ENCODE results near the gene SYCP3. TPM values are rescaled to one million over a fixed set of nuclear protein-coding genes. Genes with fewer than 3 reads are reported as not detected.
"Not testable (repeated sequence)": the region's sequence is repeated elsewhere in the genome, so short reads cannot be mapped to it uniquely, and the experiment has no call there.

The SYCP3 gene
- total RNA-seq, 6 experiments from 2014 or later = not detected

- H3K27ac Mint-ChIP-seq = no peak overlapping the region
- no peak for TF ChIP-seq CTCF (IDR thresholded peaks at IDR 0.05)
These were observed 4.6 kb upstream of the SYCP3 start for GRCh38 chr12:101743724-101744472.

GRCh38 chr12:101743242-101743641 lies 4.0 kb upstream of the SYCP3 start:
- Mint-ChIP-seq H3K27ac (no peak overlapping the region), H3K4me1 (ENCODE audit: low read depth) (no peaks in the 10 kb centered on the region), H3K4me3 (no peak overlapping the region), H3K27me3 (ENCODE audit: insufficient read depth) (no peaks in the 10 kb centered on the region; the same call in none of the 2 replicates), H3K36me3 (ENCODE audit: low read depth) (peaks cover 6% of the 10 kb centered on the region), H3K9me3 (no peaks in the 10 kb centered on the region)
- no peak for TF ChIP-seq CTCF (IDR thresholded peaks at IDR 0.05)
- DNase-seq = no peak

More at GRCh38 chr12:101743724-101744472, 4.6 kb upstream of the SYCP3 start:
- peaks cover under 1% of the 10 kb centered on the region; the same call in 1 of the 2 replicates for H3K36me3 Mint-ChIP-seq (ENCODE audit: low read depth)
- no peaks in the 10 kb centered on the region for H3K4me1 Mint-ChIP-seq (ENCODE audit: low read depth)
- no peaks in the 10 kb centered on the region for H3K9me3 Mint-ChIP-seq
- no peak for DNase-seq
- no peaks in the 10 kb centered on the region; the same call in none of the 2 replicates for H3K27me3 Mint-ChIP-seq (ENCODE audit: insufficient read depth)
- no peak overlapping the region for H3K4me3 Mint-ChIP-seq

DNA sequence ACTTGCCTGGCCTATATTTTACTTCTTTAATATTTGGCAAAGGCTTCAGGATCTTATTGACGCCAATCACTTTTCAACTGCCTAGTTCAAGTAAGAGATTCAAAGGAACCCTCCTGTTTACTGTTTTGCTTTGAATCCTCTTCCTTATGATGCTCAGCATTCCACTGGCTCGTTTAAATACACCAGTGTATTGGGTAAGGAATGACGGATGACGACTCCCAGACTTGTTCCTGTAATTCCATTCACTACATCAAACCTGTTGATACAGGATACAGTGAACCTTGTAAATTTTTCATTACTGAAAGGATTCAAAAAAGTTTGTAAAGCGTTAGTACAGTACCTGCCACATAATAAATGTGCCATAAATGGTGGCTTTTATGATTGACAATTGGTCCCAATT lies 1.7 kb upstream of the SYCP3 start:
- H3K9me3 Mint-ChIP-seq = no peaks in the 10 kb centered on the region
- H3K27ac Mint-ChIP-seq = no peak overlapping the region
- H3K4me3 Mint-ChIP-seq = no peak overlapping the region
- DNase-seq = no peak
- no peak for TF ChIP-seq CTCF (IDR thresholded peaks at IDR 0.05)
- peaks cover 6% of the 10 kb centered on the region for H3K36me3 Mint-ChIP-seq (ENCODE audit: low read depth)
- no peaks in the 10 kb centered on the region for H3K4me1 Mint-ChIP-seq (ENCODE audit: low read depth)
- no peaks in the 10 kb centered on the region; the same call in 1 of the 2 replicates for H3K27me3 Mint-ChIP-seq (ENCODE audit: insufficient read depth)

DNA sequence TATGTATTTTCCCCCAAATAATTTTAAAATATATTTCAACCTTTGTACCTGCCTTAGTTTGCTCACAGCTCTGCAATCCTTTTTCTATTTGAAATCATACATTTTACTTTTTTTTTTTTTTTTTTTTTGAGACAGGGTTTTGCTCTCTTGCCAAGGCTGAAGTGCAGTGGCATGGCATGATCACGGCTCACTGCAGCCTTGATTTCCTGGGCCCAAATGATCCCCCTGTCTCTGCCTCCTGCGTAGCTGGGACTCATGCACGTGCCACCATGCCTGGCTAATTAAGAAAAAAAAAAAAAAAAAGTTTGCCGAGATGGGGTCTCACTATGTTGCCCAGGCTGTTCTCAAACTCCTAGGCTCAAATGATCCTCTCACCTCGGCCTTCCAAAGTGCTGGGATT lies 1.3 kb upstream of the SYCP3 start:
- peaks cover 6% of the 10 kb centered on the region for H3K36me3 Mint-ChIP-seq (ENCODE audit: low read depth)
- H3K4me3 Mint-ChIP-seq = no peak overlapping the region
- TF ChIP-seq CTCF (IDR thresholded peaks at IDR 0.05) = no peak
- DNase-seq = no peak
- H3K27ac Mint-ChIP-seq = no peak overlapping the region
- H3K27me3 Mint-ChIP-seq (ENCODE audit: insufficient read depth) = no peaks in the 10 kb centered on the region; the same call in 1 of the 2 replicates
- no peaks in the 10 kb centered on the region for H3K4me1 Mint-ChIP-seq (ENCODE audit: low read depth)
- H3K9me3 Mint-ChIP-seq = no peaks in the 10 kb centered on the region

- DNase-seq = no peak
- H3K4me3 Mint-ChIP-seq = no peak overlapping the region
- no peak overlapping the region for H3K27ac Mint-ChIP-seq
- no peaks in the 10 kb centered on the region for H3K4me1 Mint-ChIP-seq (ENCODE audit: low read depth)
- peaks cover 11% of the 10 kb centered on the region for H3K36me3 Mint-ChIP-seq (ENCODE audit: low read depth)
- H3K9me3 Mint-ChIP-seq = no peaks in the 10 kb centered on the region
- no peak for TF ChIP-seq CTCF (IDR thresholded peaks at IDR 0.05)
- no peaks in the 10 kb centered on the region; the same call in 1 of the 2 replicates for H3K27me3 Mint-ChIP-seq (ENCODE audit: insufficient read depth)
These were observed 1.8 kb downstream of the SYCP3 start for GRCh38 chr12:101737476-101737875.

- not testable (repeated sequence) for H3K27me3 Mint-ChIP-seq (ENCODE audit: insufficient read depth); DNase-seq; H3K4me1 Mint-ChIP-seq (ENCODE audit: low read depth); H3K9me3 Mint-ChIP-seq; H3K4me3 Mint-ChIP-seq; H3K27ac Mint-ChIP-seq
- peaks cover 20% of the 10 kb centered on the region for H3K36me3 Mint-ChIP-seq (ENCODE audit: low read depth)
These were observed 4.8 kb downstream of the SYCP3 start for GRCh38 chr12:101734482-101734881.
